ENCODE data around the gene NELFCD. TPM values are rescaled to one million over a fixed set of nuclear protein-coding genes. Genes with fewer than 3 reads are reported as not detected.
"Not testable (repeated sequence)": the region's sequence is repeated elsewhere in the genome, so short reads cannot be mapped to it uniquely, and the experiment has no call there.

NELFCD gene
- total RNA-seq, 4 donors from 2014 or later: 54.2 to 72.9 (median 56.8) TPM

- Histone ChIP-seq H3K36me3 (peaks cover 0 to 7% (median 0%) of the 10 kb centered on the region in 3 donors), H3K4me3 (peak overlapping the region; percentile 52 to 89 (median 60)), H3K4me1 (peaks cover 0 to 45% (median 24%) of the 10 kb centered on the region in 4 donors), H3K27me3 (no peaks in the 10 kb centered on the region), H3K9me3 (no peaks in the 10 kb centered on the region), H3K27ac (peak overlapping the region; percentile 36 to 92 (median 81))
- no peak for TF ChIP-seq POLR2A (IDR thresholded peaks at IDR 0.05)
- DNase-seq (ENCODE audit: low spot score in 2 of 2): no peak
- 22 to 26% methylated on average over 23 to 27 of the region's 29 CpGs for WGBS, 2 donors
Measured at GRCh38 chr20:58981628-58982364, 740 bp downstream of the NELFCD start.

GRCh38 chr20:58982406-58983114 lies 1.5 kb downstream of the NELFCD start:
- H3K4me3 ChIP-seq: peak overlapping the region in 3 of 4 donors; percentile 58 to 89 (median 63)
- no peak overlapping the region for H3K27ac ChIP-seq
- DNase-seq (ENCODE audit: low spot score in 2 of 2): no peak
- H3K36me3 ChIP-seq: peaks cover 0 to 15% (median under 1%) of the 10 kb centered on the region in 3 donors
- no peaks in the 10 kb centered on the region for H3K27me3 ChIP-seq
- 79 to 89% methylated on average over 12 of the region's 12 CpGs for WGBS, 2 donors
- TF ChIP-seq POLR2A (IDR thresholded peaks at IDR 0.05): no peak
- peaks cover 0 to 45% (median 24%) of the 10 kb centered on the region in 4 donors for H3K4me1 ChIP-seq
- no peaks in the 10 kb centered on the region for H3K9me3 ChIP-seq

GRCh38 chr20:58983115-58983468 lies 2.0 kb downstream of the NELFCD start:
- not testable (repeated sequence) for H3K4me3 ChIP-seq; H3K27me3 ChIP-seq; H3K27ac ChIP-seq; DNase-seq (ENCODE audit: low spot score in 2 of 2); H3K9me3 ChIP-seq
- Histone ChIP-seq H3K4me1 (peaks cover 0 to 45% (median 24%) of the 10 kb centered on the region in 4 donors), H3K36me3 (peaks cover 0 to 20% (median 5%) of the 10 kb centered on the region in 3 donors)
- 89 to 90% methylated on average over 12 of the region's 12 CpGs for WGBS, 2 donors

GRCh38 chr20:58984691-58985090 lies 3.6 kb downstream of the NELFCD start:
- TF ChIP-seq CTCF (IDR thresholded peaks at IDR 0.05) (no peak), EP300 (IDR thresholded peaks at IDR 0.05) (no peak), POLR2A (IDR thresholded peaks at IDR 0.05) (no peak)
- Histone ChIP-seq H3K4me3 (no peak overlapping the region), H3K36me3 (peaks cover 0 to 36% (median 21%) of the 10 kb centered on the region in 3 donors), H3K9me3 (no peaks in the 10 kb centered on the region), H3K4me1 (peaks cover 0 to 45% (median 24%) of the 10 kb centered on the region in 4 donors), H3K27ac (peak overlapping the region in 2 of 4 donors; percentile 2 to 9), H3K27me3 (no peaks in the 10 kb centered on the region)
- 72 to 75% methylated on average over 6 of the region's 6 CpGs for WGBS, 2 donors
- peak in 1 of 2 donors; percentile 1 for DNase-seq (ENCODE audit: low spot score in 2 of 2)

- 71 to 75% methylated on average over 5 of the region's 5 CpGs for WGBS, 2 donors
- Histone ChIP-seq H3K4me1 (peaks cover 0 to 41% (median 24%) of the 10 kb centered on the region in 4 donors), H3K9me3 (no peaks in the 10 kb centered on the region), H3K4me3 (no peak overlapping the region), H3K36me3 (peaks cover 0 to 46% (median 28%) of the 10 kb centered on the region in 3 donors), H3K27ac (no peak overlapping the region), H3K27me3 (no peaks in the 10 kb centered on the region)
- peak in 1 of 2 donors; percentile 14 for DNase-seq (ENCODE audit: low spot score in 2 of 2)
- no peak for TF ChIP-seq EP300 (IDR thresholded peaks at IDR 0.05)
Measured at GRCh38 chr20:58985656-58986055, 4.6 kb downstream of the NELFCD start.

GRCh38 chr20:58986286-58986967 lies 5.4 kb downstream of the NELFCD start:
- TF ChIP-seq CTCF (IDR thresholded peaks at IDR 0.05) (no peak), EP300 (IDR thresholded peaks at IDR 0.05) (no peak), POLR2A (IDR thresholded peaks at IDR 0.05) (no peak)
- DNase-seq (ENCODE audit: low spot score in 2 of 2): peak in 1 of 2 donors; percentile 3
- Histone ChIP-seq H3K9me3 (no peaks in the 10 kb centered on the region), H3K27ac (no peak overlapping the region), H3K36me3 (peaks cover 0 to 54% (median 36%) of the 10 kb centered on the region in 3 donors), H3K4me3 (no peak overlapping the region), H3K4me1 (peaks cover 0 to 39% (median 24%) of the 10 kb centered on the region in 4 donors), H3K27me3 (no peaks in the 10 kb centered on the region)
- WGBS, 2 donors: 85 to 86% methylated on average over 9 of the region's 9 CpGs

All from tibial nerve (tissue), 4 donors.